Activated CD8-positive, alpha-beta memory T cell treated with anti-CD3 and anti-CD28 coated beads for 4 hours (primary cell): ENCODE measurements around the gene IFNL3.
"Not testable (repeated sequence)": the region's sequence is repeated elsewhere in the genome, so short reads cannot be mapped to it uniquely, and the experiment has no call there.

ENCODE experiments used
- DNase-seq, 2 donors: peaks; one replicate each; pipeline ENCODE4 v3.0.0-alpha.2; 2020; ENCODE audit warnings: low read depth in 2 of 2

Gene IFNL3

GRCh38 chr19:39218230-39219007 is 26.4 kb downstream of the IFNL3 start:
- no peak for DNase-seq

GRCh38 chr19:39217094-39217493 is 27.7 kb downstream of the IFNL3 start:
- no peak for DNase-seq

- not testable (repeated sequence) for DNase-seq
Observed at GRCh38 chr19:39215323-39215722, 29.5 kb downstream of the IFNL3 start.

GRCh38 chr19:39212375-39212742 is 32.4 kb downstream of the IFNL3 start:
- DNase-seq: peak; percentile 4 to 33

- DNase-seq: no peak
Observed at GRCh38 chr19:39211731-39212374, 33.0 kb downstream of the IFNL3 start.

GRCh38 chr19:39209196-39209595 is 35.6 kb downstream of the IFNL3 start:
- DNase-seq: no peak

GRCh38 chr19:39208175-39208795 is 36.5 kb downstream of the IFNL3 start:
- DNase-seq: no peak

- DNase-seq: no peak
Observed at GRCh38 chr19:39207293-39207836, 37.4 kb downstream of the IFNL3 start.

- no peak for DNase-seq
Observed at GRCh38 chr19:39206122-39206521, 38.7 kb downstream of the IFNL3 start.

GRCh38 chr19:39205449-39205764 is 39.4 kb downstream of the IFNL3 start:
- DNase-seq: no peak

- DNase-seq: no peak
Observed at GRCh38 chr19:39203372-39204341, 41.1 kb downstream of the IFNL3 start, which contains the start of gene SYCN. Gene SYCN, minus strand, starts transcription at chr19:39204263. Its CDS starts 9 bp downstream, at chr19:39204254.

GRCh38 chr19:39202998-39203355 is 41.8 kb downstream of the IFNL3 start:
- no peak for DNase-seq

- DNase-seq: no peak
Observed at GRCh38 chr19:39200803-39201115, 44.0 kb downstream of the IFNL3 start.

- DNase-seq: no peak
Observed at GRCh38 chr19:39200066-39200802, 44.6 kb downstream of the IFNL3 start.

- no peak for DNase-seq
Observed at GRCh38 chr19:39199025-39199424, 45.8 kb downstream of the IFNL3 start.

- DNase-seq: no peak
Observed at GRCh38 chr19:39197808-39198207, 47.0 kb downstream of the IFNL3 start.

GRCh38 chr19:39196860-39197562 is 47.8 kb downstream of the IFNL3 start, which contains the start of gene NCCRP1:
Gene NCCRP1, plus strand, starts transcription at chr19:39196964. Its CDS starts 19 bp downstream, at chr19:39196983.
- no peak for DNase-seq

- DNase-seq: no peak
Observed at GRCh38 chr19:39196320-39196719, 48.5 kb downstream of the IFNL3 start.

GRCh38 chr19:39195755-39196154 is 49.1 kb downstream of the IFNL3 start:
- no peak for DNase-seq

GRCh38 chr19:39194832-39195542 is 49.8 kb downstream of the IFNL3 start:
- DNase-seq: no peak
